GM19043 (cell line): ENCODE measurements around the gene C1orf174.

Experiments used
- ATAC-seq: cut with Tn5 transposase; IDR thresholded peaks from one replicate; pipeline ENCODE4 v1.9.1; 2021; ENCODE audit warnings: low read depth; ENCODE audit not compliant: unreplicated experiment

C1orf174 gene

GRCh38 chr1:3841491-3841890 is 58.6 kb downstream of the C1orf174 start:
- no peak for ATAC-seq
